Measurements from ENCODE around the gene ACYP2.
"Not testable (repeated sequence)": the region's sequence is repeated elsewhere in the genome, so short reads cannot be mapped to it uniquely, and the experiment has no call there.

The ACYP2 gene

DNA sequence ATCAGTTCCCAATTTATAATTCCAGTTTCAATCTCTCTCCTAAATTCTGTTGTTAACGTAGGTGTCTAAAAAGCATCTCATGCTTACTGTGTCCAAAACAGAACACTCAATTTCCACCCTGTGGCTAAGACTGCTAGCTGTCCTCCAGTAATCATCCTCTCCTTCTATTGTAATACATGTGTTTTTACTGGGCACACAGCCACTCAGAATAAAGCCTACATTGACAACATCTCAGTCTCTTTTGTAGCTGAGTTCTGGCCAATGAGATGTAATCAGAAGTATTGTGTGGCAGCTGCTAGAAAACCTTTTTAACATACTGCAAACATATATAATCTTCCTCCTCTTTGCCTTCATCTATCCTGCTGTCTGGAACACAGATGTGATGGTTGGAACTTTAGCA is 170.0 kb downstream of the ACYP2 start:
- DNase-seq (ENCODE audit: low read depth) = no peak
- no peak overlapping the region for H3K4me3 ChIP-seq (ENCODE audit: low read depth, low read length)
- no peak for TF ChIP-seq CTCF (IDR thresholded peaks at IDR 0.05; ENCODE audit: low read depth, low read length, missing control alignments)

DNA sequence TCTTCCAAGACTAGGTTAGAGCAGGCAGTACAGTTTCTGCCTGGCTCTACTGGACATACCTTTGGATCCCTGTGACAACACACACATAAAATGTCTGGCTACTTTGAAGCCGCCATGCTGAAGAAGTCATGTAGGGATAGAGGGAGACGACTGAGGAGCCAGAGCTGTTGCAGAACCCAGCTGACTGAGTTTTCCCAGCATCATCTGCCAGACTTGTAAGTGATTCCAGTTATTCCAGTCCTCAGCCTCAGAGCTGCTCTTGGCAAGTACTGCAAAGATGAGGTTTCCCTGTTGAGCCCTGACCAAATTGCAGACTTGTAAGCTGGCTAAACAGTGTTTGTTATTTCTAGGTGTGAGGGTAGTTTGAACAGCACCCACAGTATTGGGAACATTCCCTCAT is 172.1 kb downstream of the ACYP2 start:
- no peak for TF ChIP-seq CTCF (IDR thresholded peaks at IDR 0.05; ENCODE audit: low read depth, low read length, missing control alignments)
- DNase-seq (ENCODE audit: low read depth) = no peak
- H3K4me3 ChIP-seq (ENCODE audit: low read depth, low read length) = no peak overlapping the region

DNA sequence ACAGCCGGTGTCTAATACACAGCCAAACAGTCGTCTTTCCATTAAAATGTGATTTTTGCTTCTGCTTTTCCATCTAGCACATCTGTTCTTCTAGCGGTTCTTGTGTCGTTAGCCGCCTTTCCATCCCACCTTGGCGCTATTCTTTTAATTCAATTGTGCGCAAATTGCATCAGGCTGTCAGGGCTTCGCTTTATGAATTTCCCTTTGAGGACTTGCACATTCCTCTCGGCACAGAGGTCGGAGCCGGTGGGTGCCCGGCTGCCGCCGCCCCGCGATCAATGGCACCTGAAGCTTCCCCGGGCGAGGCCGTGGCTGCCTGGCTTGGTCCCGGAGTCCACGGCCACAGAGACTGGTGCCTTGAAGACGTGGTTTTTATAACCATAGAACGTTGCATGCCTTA is 174.5 kb downstream of the ACYP2 start:
- no peak for TF ChIP-seq CTCF (IDR thresholded peaks at IDR 0.05; ENCODE audit: low read depth, low read length, missing control alignments)
- DNase-seq (ENCODE audit: low read depth) = no peak
- H3K4me3 ChIP-seq (ENCODE audit: low read depth, low read length) = no peak overlapping the region

- no peak for TF ChIP-seq CTCF (IDR thresholded peaks at IDR 0.05; ENCODE audit: low read depth, low read length, missing control alignments)
- no peak overlapping the region for H3K4me3 ChIP-seq (ENCODE audit: low read depth, low read length)
- no peak for DNase-seq (ENCODE audit: low read depth)
Measured at GRCh38 chr2:54290356-54291025, 175.1 kb downstream of the ACYP2 start.

GRCh38 chr2:54294665-54295064 is 179.2 kb downstream of the ACYP2 start:
- not testable (repeated sequence) for H3K4me3 ChIP-seq (ENCODE audit: low read depth, low read length); DNase-seq (ENCODE audit: low read depth)

DNA sequence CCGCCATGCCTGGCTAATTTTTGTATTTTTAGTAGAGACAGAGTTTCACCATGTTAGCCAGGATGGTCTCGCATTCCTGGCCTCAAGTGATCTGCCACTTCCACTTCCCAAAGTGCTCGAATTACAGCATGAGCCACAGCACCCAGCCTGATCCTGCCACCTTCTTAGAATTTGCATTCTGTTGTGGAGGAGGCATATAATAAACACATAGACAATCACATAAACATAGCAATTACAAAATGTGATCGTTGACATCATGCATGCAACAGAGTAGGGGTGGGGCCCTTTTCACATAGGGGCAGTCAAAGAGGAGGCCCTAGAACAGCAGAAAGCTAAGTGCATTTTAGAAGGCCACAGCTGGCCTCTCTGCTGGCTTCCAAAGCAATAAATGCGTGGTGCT is 180.5 kb downstream of the ACYP2 start:
- no peak for TF ChIP-seq CTCF (IDR thresholded peaks at IDR 0.05; ENCODE audit: low read depth, low read length, missing control alignments)
- DNase-seq (ENCODE audit: low read depth) = no peak
- no peak overlapping the region for H3K4me3 ChIP-seq (ENCODE audit: low read depth, low read length)

- H3K4me3 ChIP-seq (ENCODE audit: low read depth, low read length) = no peak overlapping the region
- TF ChIP-seq CTCF (IDR thresholded peaks at IDR 0.05; ENCODE audit: low read depth, low read length, missing control alignments) = no peak
- no peak for DNase-seq (ENCODE audit: low read depth)
Measured at GRCh38 chr2:54298514-54298913, 183.1 kb downstream of the ACYP2 start.
